PC-9 (cell line): ENCODE data around the gene MAPK8IP3.

Source experiments
- CTCF ChIP-seq: fragments of 200-600 bp; sonication (generic); conservative IDR thresholded peaks from 2 replicates; pipeline ENCODE4 v1.6.1; 2017; ENCODE audit warnings: mixed run types, antibody characterized with exemption, mild to moderate bottlenecking, moderate library complexity
- EZH2 ChIP-seq: fragments of 200-600 bp; sonication (generic); IDR thresholded peaks from 2 replicates; pipeline ENCODE4 v1.8.0; 2017; ENCODE audit warnings: antibody characterized with exemption, low read depth

GRCh38 chr16:1772362-1772907 is 66.4 kb downstream of the MAPK8IP3 start, which contains the start of gene EME2:
- TF ChIP-seq CTCF (no peak), EZH2 (no peak)
